Endothelial cell of hepatic sinusoid (primary cell): ENCODE data around the gene MSL1.

Source experiments
- in situ Hi-C: cut with HindIII; loops from 2 replicates; pipeline ENCODE4 v1.10.0; 2017; ENCODE audit warnings: low sequenced_read_pairs

The MSL1 gene

GRCh38 chr17:40103071-40103661, 18.6 kb upstream of the MSL1 start:
- in situ Hi-C loops, result loop anchor here (5.0 kb wide), 1 partner anchor 74 kb away; the partner anchor contains the start of gene RAPGEFL1

GRCh38 chr17:40103688-40104087, 18.1 kb upstream of the MSL1 start:
- in situ Hi-C loops, result loop anchor here (5.0 kb wide), 1 partner anchor 74 kb away; the partner anchor contains the start of gene RAPGEFL1

- in situ Hi-C loops, result loop anchor here (5.0 kb wide), 1 partner anchor 72 kb away; the partner anchor contains the start of gene RAPGEFL1
These were observed 16.9 kb upstream of the MSL1 start for GRCh38 chr17:40104594-40105486.

- in situ Hi-C loops, result no loop called here
These were observed 15.7 kb upstream of the MSL1 start for GRCh38 chr17:40105861-40106759.

GRCh38 chr17:40106760-40107521, 14.8 kb upstream of the MSL1 start:
- in situ Hi-C loops, result no loop called here

GRCh38 chr17:40107522-40108174, 14.1 kb upstream of the MSL1 start:
- in situ Hi-C loops, result no loop called here

- in situ Hi-C loops, result no loop called here
These were observed 12.6 kb upstream of the MSL1 start for GRCh38 chr17:40108970-40109824.

GRCh38 chr17:40110026-40110845, 11.5 kb upstream of the MSL1 start:
- in situ Hi-C loops, result no loop called here

GRCh38 chr17:40111221-40112128, 10.3 kb upstream of the MSL1 start:
- in situ Hi-C loops, result no loop called here

- in situ Hi-C loops, result no loop called here
These were observed 9.5 kb upstream of the MSL1 start for GRCh38 chr17:40112191-40112711.

GRCh38 chr17:40112718-40113109, 9.1 kb upstream of the MSL1 start:
- in situ Hi-C loops, result no loop called here

GRCh38 chr17:40113110-40113906, 8.5 kb upstream of the MSL1 start:
- in situ Hi-C loops, result no loop called here

GRCh38 chr17:40113907-40114245, 7.9 kb upstream of the MSL1 start:
- in situ Hi-C loops, result no loop called here

GRCh38 chr17:40115101-40115436, 6.7 kb upstream of the MSL1 start:
- in situ Hi-C loops, result no loop called here

GRCh38 chr17:40122136-40122998, 596 bp downstream of the MSL1 start:
- in situ Hi-C loops, result no loop called here
